Parathyroid adenoma (tissue), 2 donors: Measurements from ENCODE around the gene RBMS3.

Experiments
- H2AFZ ChIP-seq: fragments of 300-600 bp; sonication (generic); one replicate; pipeline ENCODE4 v1.7.0; 2017; ENCODE audit warnings: antibody characterized with exemption, mild to moderate bottlenecking
- H3K27ac ChIP-seq: fragments of 300-600 bp; sonication (generic); one replicate; pipeline ENCODE4 v1.7.0; 2017
- H3K27me3 ChIP-seq: fragments of 300-600 bp; sonication (generic); one replicate; pipeline ENCODE4 v1.7.0; 2017; ENCODE audit warnings: low read length; ENCODE audit not compliant: control insufficient read depth, insufficient read depth
- H3K36me3 ChIP-seq: fragments of 300-600 bp; sonication (generic); one replicate; pipeline ENCODE4 v1.7.0; 2017; ENCODE audit warnings: low read length; ENCODE audit not compliant: control insufficient read depth, insufficient read depth
- H3K4me1 ChIP-seq: fragments of 300-600 bp; sonication (generic); one replicate; pipeline ENCODE4 v1.7.0; 2017; ENCODE audit warnings: control low read depth
- H3K4me2 ChIP-seq: fragments of 300-600 bp; sonication (generic); one replicate; pipeline ENCODE4 v1.7.0; 2017; ENCODE audit warnings: low read length
- H3K4me3 ChIP-seq: fragments of 300-600 bp; sonication (generic); one replicate; pipeline ENCODE4 v1.7.0; 2017; ENCODE audit warnings: low read depth, low read length
- H3K79me2 ChIP-seq: fragments of 300-600 bp; sonication (generic); one replicate; pipeline ENCODE4 v1.7.0; 2017; ENCODE audit warnings: control low read depth
- H3K9ac ChIP-seq: fragments of 300-600 bp; sonication (generic); one replicate; pipeline ENCODE4 v1.7.0; 2017; ENCODE audit warnings: mild to moderate bottlenecking
- H3K9me3 ChIP-seq: fragments of 300-600 bp; sonication (generic); one replicate; pipeline ENCODE4 v1.7.0; 2017; ENCODE audit warnings: low read length; ENCODE audit not compliant: control insufficient read depth
- CTCF ChIP-seq: fragments of 300-600 bp; sonication (generic); IDR thresholded peaks from one replicate; pipeline ENCODE4 v1.7.0; 2017; ENCODE audit warnings: antibody characterized with exemption, mild to moderate bottlenecking
- donor health status: primary hyperparathyroidism.

Gene RBMS3

GRCh38 chr3:29370021-29370420 lies 89.2 kb downstream of the RBMS3 start:
- no peaks in the 10 kb centered on the region for H3K27me3 ChIP-seq
- no peaks in the 10 kb centered on the region for H3K36me3 ChIP-seq
- H3K27ac ChIP-seq = no peak overlapping the region
- no peak overlapping the region for H3K9ac ChIP-seq
- H3K79me2 ChIP-seq = no peaks in the 10 kb centered on the region
- no peak for TF ChIP-seq CTCF
- H3K9me3 ChIP-seq = no peaks in the 10 kb centered on the region
- no peaks in the 10 kb centered on the region for H3K4me1 ChIP-seq
- H3K4me3 ChIP-seq = no peak overlapping the region
- H3K4me2 ChIP-seq = no peak overlapping the region
- no peak overlapping the region for H2AFZ ChIP-seq

- Histone ChIP-seq H3K27ac (no peak overlapping the region), H3K9me3 (no peaks in the 10 kb centered on the region)
These were observed 89.9 kb downstream of the RBMS3 start for GRCh38 chr3:29370476-29371420.

GRCh38 chr3:29373131-29373680 lies 92.3 kb downstream of the RBMS3 start:
- Histone ChIP-seq H3K4me2 (no peak overlapping the region), H3K4me3 (no peak overlapping the region), H2AFZ (no peak overlapping the region), H3K27me3 (no peaks in the 10 kb centered on the region), H3K79me2 (no peaks in the 10 kb centered on the region), H3K9ac (no peak overlapping the region), H3K27ac (no peak overlapping the region), H3K9me3 (no peaks in the 10 kb centered on the region), H3K36me3 (no peaks in the 10 kb centered on the region), H3K4me1 (no peaks in the 10 kb centered on the region)
- no peak for TF ChIP-seq CTCF

More at GRCh38 chr3:29370476-29371420, 89.9 kb downstream of the RBMS3 start:
- Histone ChIP-seq H3K4me1 (no peaks in the 10 kb centered on the region), H3K9ac (no peak overlapping the region), H3K27me3 (no peaks in the 10 kb centered on the region), H3K79me2 (no peaks in the 10 kb centered on the region), H3K36me3 (no peaks in the 10 kb centered on the region), H3K4me2 (no peak overlapping the region), H2AFZ (no peak overlapping the region), H3K4me3 (no peak overlapping the region)
- no peak for TF ChIP-seq CTCF

- Histone ChIP-seq H2AFZ (no peak overlapping the region), H3K4me3 (no peak overlapping the region), H3K9ac (no peak overlapping the region), H3K27ac (no peak overlapping the region), H3K79me2 (no peaks in the 10 kb centered on the region), H3K4me1 (no peaks in the 10 kb centered on the region), H3K27me3 (no peaks in the 10 kb centered on the region), H3K9me3 (no peaks in the 10 kb centered on the region), H3K36me3 (no peaks in the 10 kb centered on the region), H3K4me2 (no peak overlapping the region)
- TF ChIP-seq CTCF = no peak
These were observed 93.4 kb downstream of the RBMS3 start for GRCh38 chr3:29374226-29374625.
